ENCODE data around the gene ACBD7.

ACBD7 gene

GRCh38 chr10:15084502-15084922, 4.1 kb downstream of the ACBD7 start:
- no peak for DNase-seq

GRCh38 chr10:15083674-15084501, 4.7 kb downstream of the ACBD7 start:
- no peak for DNase-seq

- no peak for DNase-seq
Observed at GRCh38 chr10:15075421-15075820, 13.2 kb downstream of the ACBD7 start.

- DNase-seq = no peak
Observed at GRCh38 chr10:15072358-15072757, 16.2 kb downstream of the ACBD7 start.

- DNase-seq = no peak
Observed at GRCh38 chr10:15069230-15069629, 19.3 kb downstream of the ACBD7 start.

GRCh38 chr10:15068802-15069201, 19.8 kb downstream of the ACBD7 start:
- no peak for DNase-seq

GRCh38 chr10:15067154-15067553, 21.4 kb downstream of the ACBD7 start:
- DNase-seq = no peak

GRCh38 chr10:15060638-15061037, 27.9 kb downstream of the ACBD7 start:
- DNase-seq = no peak

GRCh38 chr10:15059914-15060313, 28.7 kb downstream of the ACBD7 start:
- DNase-seq = no peak

GRCh38 chr10:15058689-15059088, 29.9 kb downstream of the ACBD7 start:
- DNase-seq = no peak

GRCh38 chr10:15053061-15053460, 35.5 kb downstream of the ACBD7 start:
- DNase-seq = no peak

GRCh38 chr10:15052121-15052520, 36.5 kb downstream of the ACBD7 start:
- DNase-seq = no peak

GRCh38 chr10:15049533-15049932, 39.0 kb downstream of the ACBD7 start:
- DNase-seq = no peak

- no peak for DNase-seq
Observed at GRCh38 chr10:15046626-15047025, 42.0 kb downstream of the ACBD7 start.

GRCh38 chr10:15045380-15045779, 43.2 kb downstream of the ACBD7 start:
- no peak for DNase-seq

GRCh38 chr10:15043674-15044073, 44.9 kb downstream of the ACBD7 start, which contains the start of gene OLAH:
Gene OLAH, plus strand, starts transcription at chr10:15043943. Its CDS starts 3,346 bp downstream, at chr10:15047289.
- DNase-seq = no peak

GRCh38 chr10:15038416-15038815, 50.2 kb downstream of the ACBD7 start:
- no peak for DNase-seq

- no peak for DNase-seq
Observed at GRCh38 chr10:15037691-15038090, 50.9 kb downstream of the ACBD7 start.

GRCh38 chr10:15035385-15036301, 52.9 kb downstream of the ACBD7 start:
- DNase-seq = no peak

GRCh38 chr10:15027741-15028140, 60.8 kb downstream of the ACBD7 start:
- DNase-seq = no peak
